HEK293 (cell line): Measurements from ENCODE around the gene ADA.

ENCODE experiments used
- CTCF ChIA-PET: fragments of 350-600 bp; formaldehyde crosslinking; extraction: SDS; loops from one replicate; lab custom pipeline; 2021; ENCODE audit warnings: antibody characterized with exemption; lab: Yijun Ruan, JAX
- POLR2A ChIA-PET: fragments of 300-600 bp; formaldehyde crosslinking; extraction: SDS; loops from one replicate; lab custom pipeline; 2020; ENCODE audit warnings: antibody characterized with exemption, inconsistent platforms; lab: Yijun Ruan, JAX
- H3K27ac ChIP-seq: fragments of 200-500 bp; sonication (Bioruptor generic); 2 replicates; pipeline ENCODE4 v1.5.1; 2014; ENCODE audit warnings: low read depth, low read length, control low read depth, inconsistent platforms; ENCODE audit errors: extremely low read depth
- H3K36me3 ChIP-seq, 2 experiments: fragments of 200-500 bp in 1 of 2; sonication (Bioruptor generic) in 1 of 2; 1 replicate in 1 of 2; 2 replicates in 1 of 2; pipeline ENCODE4 v1.5.1; 2014 to 2017; ENCODE audit warnings: inconsistent platforms in 2 of 2, low read length in 2 of 2; ENCODE audit not compliant: control insufficient read depth in 2 of 2, insufficient read depth in 1 of 2
- H3K4me1 ChIP-seq: fragments of 200-500 bp; sonication (Bioruptor generic); 2 replicates; pipeline ENCODE4 v1.5.1; 2014; ENCODE audit warnings: mild to moderate bottlenecking, low read length, inconsistent platforms; ENCODE audit not compliant: control insufficient read depth, insufficient read depth
- H3K4me3 ChIP-seq: 2 replicates; pipeline ENCODE4 v1.5.1; 2011; ENCODE audit warnings: low read depth, mild to moderate bottlenecking, control low read depth, low read length, moderate library complexity
- H3K9me3 ChIP-seq: fragments of 200-500 bp; sonication (Bioruptor generic); 2 replicates; pipeline ENCODE4 v1.5.1; 2014; ENCODE audit warnings: low read depth, low read length, inconsistent platforms; ENCODE audit not compliant: control insufficient read depth, insufficient read depth
- GFI1B ChIP-seq: fragments of 450-650 bp; formaldehyde crosslinking; IDR thresholded peaks from 2 replicates; pipeline ENCODE4 v1.5.1; 2016; ENCODE audit warnings: missing biosample characterization, missing genetic modification characterization
- IKZF3 ChIP-seq: fragments of 450-650 bp; IDR thresholded peaks from 2 replicates; pipeline ENCODE4 v1.5.0; 2018; ENCODE audit warnings: missing biosample characterization, mild to moderate bottlenecking, missing genetic modification characterization, moderate library complexity
- KLF9 ChIP-seq: fragments of 450-650 bp; formaldehyde crosslinking; IDR thresholded peaks from 2 replicates; pipeline ENCODE4 v1.5.1; 2016; ENCODE audit warnings: missing biosample characterization, missing genetic modification characterization, low read depth
- PBX3 ChIP-seq: sonication (generic); formaldehyde crosslinking; IDR thresholded peaks from 2 replicates; pipeline ENCODE4 v1.8.1; 2022; ENCODE audit warnings: mild to moderate bottlenecking, moderate library complexity, missing genetic modification reagents
- RBAK ChIP-seq: fragments of 450-650 bp; formaldehyde crosslinking; IDR thresholded peaks from 2 replicates; pipeline ENCODE4 v1.5.1; 2016; ENCODE audit warnings: missing biosample characterization, missing genetic modification characterization
- SETDB1 ChIP-seq: IDR thresholded peaks from one replicate; pipeline ENCODE4 v1.6.1; 2017; ENCODE audit warnings: mild to moderate bottlenecking, low read length, moderate library complexity, mixed read lengths; ENCODE audit not compliant: insufficient read length
- ZBTB1 ChIP-seq: fragments of 450-650 bp; formaldehyde crosslinking; IDR thresholded peaks from 2 replicates; pipeline ENCODE4 v1.5.1; 2016; ENCODE audit warnings: missing biosample characterization, missing genetic modification characterization
- ZBTB11 ChIP-seq: fragments of 450-650 bp; formaldehyde crosslinking; conservative IDR thresholded peaks from 2 replicates; pipeline ENCODE4 v1.5.1; 2016; ENCODE audit warnings: low read depth, missing biosample characterization, missing genetic modification characterization
- ZNF10 ChIP-seq: fragments of 450-650 bp; formaldehyde crosslinking; IDR thresholded peaks from 2 replicates; pipeline ENCODE4 v1.5.1; 2017; ENCODE audit warnings: missing biosample characterization, missing genetic modification characterization
- ZNF184 ChIP-seq: fragments of 450-650 bp; IDR thresholded peaks from 2 replicates; pipeline ENCODE4 v1.5.1; 2018; ENCODE audit warnings: missing biosample characterization, mild to moderate bottlenecking, missing genetic modification characterization
- ZNF214 ChIP-seq: fragments of 450-650 bp; formaldehyde crosslinking; IDR thresholded peaks from 2 replicates; pipeline ENCODE4 v1.5.1; 2017; ENCODE audit warnings: missing biosample characterization, mild to moderate bottlenecking, missing genetic modification characterization, borderline replicate concordance
- ZNF274 ChIP-seq, 2 experiments: fragments of 200-500 bp in 1 of 2; fragments of 450-650 bp in 1 of 2; sonication (Bioruptor generic) in 1 of 2; formaldehyde crosslinking in 1 of 2; IDR thresholded peaks; 2 replicates each; pipeline versions ENCODE4 v1.5.1 to v1.6.1; 2014 to 2016; ENCODE audit warnings: borderline replicate concordance in 1 of 2, inconsistent platforms in 1 of 2, low read length in 1 of 2, missing biosample characterization in 1 of 2, missing genetic modification characterization in 1 of 2
- ZNF292 ChIP-seq: fragments of 450-650 bp; formaldehyde crosslinking; IDR thresholded peaks from 2 replicates; pipeline ENCODE4 v1.5.1; 2016; ENCODE audit warnings: low read depth, missing biosample characterization, missing genetic modification characterization, borderline replicate concordance
- ZNF341 ChIP-seq: fragments of 450-650 bp; formaldehyde crosslinking; IDR thresholded peaks from 2 replicates; pipeline ENCODE4; 2016; ENCODE audit warnings: low read depth, missing biosample characterization, missing genetic modification characterization
- ZNF354C ChIP-seq: fragments of 450-650 bp; formaldehyde crosslinking; IDR thresholded peaks from 2 replicates; pipeline ENCODE4 v1.5.1; 2016; ENCODE audit warnings: missing biosample characterization, missing genetic modification characterization, low read depth, borderline replicate concordance
- ZNF416 ChIP-seq: fragments of 450-650 bp; formaldehyde crosslinking; IDR thresholded peaks from 2 replicates; pipeline ENCODE4 v1.5.1; 2016; ENCODE audit warnings: missing biosample characterization, missing genetic modification characterization
- ZNF501 ChIP-seq: fragments of 450-650 bp; formaldehyde crosslinking; IDR thresholded peaks from 2 replicates; pipeline ENCODE4 v1.5.1; 2016; ENCODE audit warnings: missing biosample characterization, missing genetic modification characterization
- ZNF664 ChIP-seq: fragments of 450-650 bp; formaldehyde crosslinking; IDR thresholded peaks from 2 replicates; pipeline ENCODE4 v1.5.1; 2016; ENCODE audit warnings: missing biosample characterization, missing genetic modification characterization
- ZSCAN4 ChIP-seq: fragments of 450-650 bp; formaldehyde crosslinking; IDR thresholded peaks from 2 replicates; pipeline ENCODE4 v1.5.1; 2017; ENCODE audit warnings: missing biosample characterization, missing genetic modification characterization
- ZXDB ChIP-seq: fragments of 450-650 bp; formaldehyde crosslinking; IDR thresholded peaks from 2 replicates; pipeline ENCODE4 v1.5.1; 2016; ENCODE audit warnings: missing biosample characterization, missing genetic modification characterization

The ADA gene

GRCh38 chr20:44624152-44624551 lies 27.3 kb downstream of the ADA start:
- Histone ChIP-seq H3K4me1 (no peaks in the 10 kb centered on the region), H3K4me3 (no peak overlapping the region), H3K9me3 (no peaks in the 10 kb centered on the region), H3K36me3 (peaks cover 0 to 73% of the 10 kb centered on the region in 2 experiments; a peak in 2 of 3 replicates), H3K27ac (no peak overlapping the region)
- TF ChIP-seq GFI1B (tag by site-specific recombination) (no peak), ZXDB (no peak), ZNF10 (tag by site-specific recombination) (no peak), ZSCAN4 (no peak), ZBTB1 (tag by site-specific recombination) (no peak)
- CTCF ChIA-PET: no interaction called here
- POLR2A ChIA-PET: no interaction called here

GRCh38 chr20:44622501-44623270 lies 28.8 kb downstream of the ADA start:
- Histone ChIP-seq H3K9me3 (no peaks in the 10 kb centered on the region), H3K27ac (no peak overlapping the region), H3K4me3 (no peak overlapping the region), H3K36me3 (peaks cover 0 to 68% of the 10 kb centered on the region in 2 experiments; a peak in 2 of 3 replicates), H3K4me1 (no peaks in the 10 kb centered on the region)
- ChIA-PET CTCF (interaction anchor here (0.6 kb wide), 1 partner anchor 311 kb away, joined by 3 read pairs; the partner anchor contains the start of gene FITM2), POLR2A (no interaction called here)
- no peak for TF ChIP-seq KLF9 (tag by site-specific recombination)
- TF ChIP-seq ZNF416 (tag by site-specific recombination): no peak
- TF ChIP-seq ZBTB11 (tag by site-specific recombination): no peak
- no peak for TF ChIP-seq ZNF664 (tag by site-specific recombination)
- no peak for TF ChIP-seq SETDB1
- no peak for TF ChIP-seq ZNF292 (tag by site-specific recombination)
- TF ChIP-seq ZNF341 (tag by site-specific recombination): no peak
- no peak for TF ChIP-seq ZNF354C (tag by site-specific recombination)
- no peak for TF ChIP-seq RBAK (tag by site-specific recombination)
- no peak for TF ChIP-seq ZNF214
- TF ChIP-seq IKZF3 (tag by site-specific recombination): no peak
- no peak for TF ChIP-seq ZNF184 (tag by site-specific recombination)
- TF ChIP-seq ZNF274 (IDR thresholded peaks at IDR 0.05; ENCODE audit: low read length): no peak
- no peak for TF ChIP-seq ZNF274 (tag by site-specific recombination; IDR thresholded peaks at IDR 0.05; ENCODE audit: borderline replicate concordance)
- no peak for TF ChIP-seq PBX3
- no peak for TF ChIP-seq ZNF501 (tag by site-specific recombination)
